Kidney epithelial cell (primary cell): ENCODE data around the gene PTPRT. TPM values are rescaled to one million over a fixed set of nuclear protein-coding genes. Genes with fewer than 3 reads are reported as not detected.

Experiments used
- DNase-seq: peaks from one replicate; pipeline ENCODE4 v3.0.0-alpha.2; 2010; ENCODE audit warnings: low read depth
- H3K27me3 ChIP-seq: 2 replicates; pipeline ENCODE4 v1.6.0; 2011; ENCODE audit warnings: low read length; ENCODE audit not compliant: control insufficient read depth, insufficient read depth
- H3K36me3 ChIP-seq: 2 replicates; pipeline ENCODE4 v1.5.1; 2011; ENCODE audit warnings: low read length; ENCODE audit not compliant: control insufficient read depth, insufficient read depth
- H3K4me3 ChIP-seq: 2 replicates; pipeline ENCODE4 v1.5.1; 2011; ENCODE audit warnings: low read depth, mild to moderate bottlenecking, control low read depth, low read length
- total RNA-seq: library from RNA; depleted of rRNA; stranded (reverse); fragments of >200 nt; gene quantifications from 2 replicates; pipeline ENCODE4 v1.2.3, GENCODE V29; 2015
- TF ChIP-seq, protein P1 (sequence below): IDR thresholded peaks from 2 replicates; pipeline ENCODE4 v1.5.1; 2011; ENCODE audit warnings: mild to moderate bottlenecking, moderate library complexity, low read length, control low read depth, inconsistent platforms; ENCODE audit not compliant: insufficient read depth, poor library complexity, severe bottlenecking

PTPRT gene
- total RNA-seq, 1 donor from 2014 or later, result 0.25 TPM

DNA sequence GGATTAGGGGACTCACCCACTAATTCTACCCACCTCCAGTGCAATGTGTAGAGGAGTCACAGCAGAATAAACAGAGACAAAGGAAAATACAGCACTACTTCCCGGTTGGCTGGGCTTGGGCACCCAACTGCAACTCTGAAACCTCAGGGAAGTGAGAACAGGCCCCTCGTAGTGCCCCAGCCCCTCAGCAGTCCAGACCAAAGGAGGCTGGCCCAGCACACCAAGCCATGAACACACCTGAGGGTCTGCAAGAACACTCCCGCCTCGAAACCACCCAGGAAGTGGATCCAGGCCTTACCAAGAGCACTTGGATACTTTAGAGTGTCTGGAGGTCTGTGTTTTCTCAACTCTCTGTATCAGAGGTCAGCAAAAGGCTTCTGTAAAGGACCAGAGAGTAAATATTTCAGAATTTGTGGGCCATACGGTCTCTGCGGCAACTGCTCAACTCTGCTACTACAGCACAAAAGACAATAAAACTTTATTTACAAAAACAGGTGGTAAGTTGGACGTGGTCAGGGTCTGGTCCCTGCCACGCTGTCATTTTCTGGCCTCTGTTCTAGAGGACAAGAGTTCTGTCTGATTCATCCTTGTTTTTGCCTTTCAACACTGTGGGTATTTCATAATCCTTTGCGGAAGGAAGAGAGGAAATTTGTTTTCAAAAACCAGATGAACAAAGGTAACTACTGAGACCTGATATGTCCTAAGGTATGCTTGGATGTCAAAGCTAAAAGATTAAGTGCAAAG lies 154.6 kb downstream of the PTPRT start:
- H3K27me3 ChIP-seq, result no peaks in the 10 kb centered on the region
- H3K36me3 ChIP-seq, result no peaks in the 10 kb centered on the region
- DNase-seq, result no peak
- TF ChIP-seq, protein P1, sequence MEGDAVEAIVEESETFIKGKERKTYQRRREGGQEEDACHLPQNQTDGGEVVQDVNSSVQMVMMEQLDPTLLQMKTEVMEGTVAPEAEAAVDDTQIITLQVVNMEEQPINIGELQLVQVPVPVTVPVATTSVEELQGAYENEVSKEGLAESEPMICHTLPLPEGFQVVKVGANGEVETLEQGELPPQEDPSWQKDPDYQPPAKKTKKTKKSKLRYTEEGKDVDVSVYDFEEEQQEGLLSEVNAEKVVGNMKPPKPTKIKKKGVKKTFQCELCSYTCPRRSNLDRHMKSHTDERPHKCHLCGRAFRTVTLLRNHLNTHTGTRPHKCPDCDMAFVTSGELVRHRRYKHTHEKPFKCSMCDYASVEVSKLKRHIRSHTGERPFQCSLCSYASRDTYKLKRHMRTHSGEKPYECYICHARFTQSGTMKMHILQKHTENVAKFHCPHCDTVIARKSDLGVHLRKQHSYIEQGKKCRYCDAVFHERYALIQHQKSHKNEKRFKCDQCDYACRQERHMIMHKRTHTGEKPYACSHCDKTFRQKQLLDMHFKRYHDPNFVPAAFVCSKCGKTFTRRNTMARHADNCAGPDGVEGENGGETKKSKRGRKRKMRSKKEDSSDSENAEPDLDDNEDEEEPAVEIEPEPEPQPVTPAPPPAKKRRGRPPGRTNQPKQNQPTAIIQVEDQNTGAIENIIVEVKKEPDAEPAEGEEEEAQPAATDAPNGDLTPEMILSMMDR, result no peak
- no peak overlapping the region for H3K4me3 ChIP-seq

- no peaks in the 10 kb centered on the region for H3K36me3 ChIP-seq
- no peaks in the 10 kb centered on the region for H3K27me3 ChIP-seq
- H3K4me3 ChIP-seq, result no peak overlapping the region
- no peak for DNase-seq
- TF ChIP-seq, protein P1, result no peak
Observed at GRCh38 chr20:43032459-43032858, 157.2 kb downstream of the PTPRT start.

DNA sequence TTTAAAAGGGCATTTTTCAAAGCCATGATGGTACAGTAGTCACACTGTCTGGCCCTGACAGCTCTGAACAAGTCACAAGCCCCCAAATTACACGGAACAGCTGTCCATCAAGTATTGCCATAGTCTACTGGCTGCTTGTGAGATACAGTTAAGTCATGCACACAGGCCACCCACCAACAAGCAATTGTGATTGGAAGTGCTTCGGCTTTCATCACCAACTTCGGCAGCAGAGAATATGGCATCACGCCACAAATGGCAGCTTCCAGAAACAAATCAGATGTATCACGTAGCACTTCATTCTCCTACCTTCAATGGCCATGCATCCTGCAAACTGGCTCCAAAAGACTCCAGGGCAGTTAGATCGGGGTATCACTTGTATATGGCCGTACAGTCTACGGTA lies 160.5 kb downstream of the PTPRT start:
- H3K36me3 ChIP-seq, result no peaks in the 10 kb centered on the region
- no peak for DNase-seq
- TF ChIP-seq, protein P1, result no peak
- no peaks in the 10 kb centered on the region for H3K27me3 ChIP-seq
- no peak overlapping the region for H3K4me3 ChIP-seq

DNA sequence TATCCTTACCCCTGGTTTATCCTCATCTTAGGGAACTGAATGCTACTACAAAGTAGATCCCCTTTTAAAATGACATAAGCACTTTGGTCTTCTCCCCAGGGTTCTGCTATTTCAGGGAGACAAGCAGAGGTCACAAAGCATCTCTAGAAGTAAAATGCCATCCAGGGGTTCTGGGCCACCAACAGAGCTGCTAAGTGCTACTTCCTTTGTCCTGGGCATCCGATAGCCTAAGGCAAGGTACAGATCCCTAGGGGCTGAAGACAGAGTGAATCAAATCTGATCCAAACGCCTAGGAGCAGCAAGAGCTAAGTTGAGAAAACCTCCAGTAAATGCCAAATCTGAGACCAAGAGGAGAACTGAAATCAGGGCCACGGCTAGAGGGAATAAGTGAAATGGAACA lies 161.2 kb downstream of the PTPRT start:
- no peaks in the 10 kb centered on the region for H3K36me3 ChIP-seq
- no peaks in the 10 kb centered on the region for H3K27me3 ChIP-seq
- H3K4me3 ChIP-seq, result no peak overlapping the region
- TF ChIP-seq, protein P1, result no peak
- no peak for DNase-seq

- no peaks in the 10 kb centered on the region for H3K27me3 ChIP-seq
- TF ChIP-seq, protein P1, result no peak
- H3K36me3 ChIP-seq, result no peaks in the 10 kb centered on the region
- DNase-seq, result no peak
- no peak overlapping the region for H3K4me3 ChIP-seq
Observed at GRCh38 chr20:43023836-43024235, 165.9 kb downstream of the PTPRT start.

DNA sequence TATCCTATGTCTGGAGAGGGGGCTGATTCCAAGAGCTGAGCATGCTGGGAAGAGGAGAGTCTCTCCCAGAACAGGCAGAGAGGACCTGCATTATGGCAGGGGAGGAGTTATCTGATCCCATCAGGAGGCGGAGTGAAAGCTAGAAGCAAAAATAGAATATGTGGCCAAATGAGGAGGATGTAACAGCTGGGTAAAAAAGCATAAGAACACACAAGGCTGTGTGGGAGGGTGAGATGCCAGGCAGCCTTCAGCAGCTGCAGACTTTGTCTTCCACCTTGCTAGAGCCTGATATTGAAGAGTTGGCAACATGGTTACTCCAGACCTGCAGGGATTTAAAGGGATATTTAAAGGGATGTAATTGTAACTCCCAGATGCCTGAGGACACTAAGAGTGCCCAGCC lies 167.1 kb downstream of the PTPRT start:
- H3K4me3 ChIP-seq, result no peak overlapping the region
- TF ChIP-seq, protein P1, result no peak
- no peak for DNase-seq
- H3K27me3 ChIP-seq, result no peaks in the 10 kb centered on the region
- no peaks in the 10 kb centered on the region for H3K36me3 ChIP-seq
